GM12878 (cell line): ENCODE data around the gene FIZ1. TPM values are rescaled to one million over a fixed set of nuclear protein-coding genes. Genes with fewer than 3 reads are reported as not detected.

Experiments used
- BRCA1 ChIP-seq: IDR thresholded peaks from 2 replicates; pipeline ENCODE4 v1.6.1; 2011; ENCODE audit warnings: low read depth, low read length, improper control_type of control experiment
- CHD1 ChIP-seq: IDR thresholded peaks from 2 replicates; pipeline ENCODE4 v1.6.1; 2012; ENCODE audit warnings: low read depth, low read length, improper control_type of control experiment
- CHD4 ChIP-seq: fragments of 200-600 bp; sonication (generic); IDR thresholded peaks from 2 replicates; pipeline ENCODE4 v1.6.1; 2016; ENCODE audit warnings: mild to moderate bottlenecking
- EP300 ChIP-seq, 2 experiments: fragments of 150-350 bp in 1 of 2; IDR thresholded peaks; 2 replicates each; pipeline ENCODE4 v1.6.1; 2011 to 2012; ENCODE audit warnings: low read depth in 2 of 2, low read length in 2 of 2, borderline replicate concordance in 1 of 2, improper control_type of control experiment in 1 of 2, inconsistent platforms in 1 of 2; ENCODE audit not compliant: control insufficient read depth in 1 of 2
- GATAD2B ChIP-seq: fragments of 450-650 bp; conservative IDR thresholded peaks from 2 replicates; pipeline ENCODE4 v1.6.1; 2017; ENCODE audit warnings: low read depth, mild to moderate bottlenecking, moderate library complexity
- RAD51 ChIP-seq: fragments of 450-650 bp; IDR thresholded peaks from 2 replicates; pipeline ENCODE4 v1.6.1; 2016; ENCODE audit warnings: moderate library complexity, mild to moderate bottlenecking, inconsistent platforms
- TCF3 ChIP-seq: IDR thresholded peaks from 2 replicates; pipeline ENCODE4 v1.6.1; 2012; ENCODE audit warnings: low read depth, mild to moderate bottlenecking, low read length, borderline replicate concordance; ENCODE audit not compliant: insufficient read depth
- YBX1 ChIP-seq: fragments of 450-650 bp; IDR thresholded peaks from 2 replicates; pipeline ENCODE4 v1.6.1; 2016; ENCODE audit warnings: antibody characterized with exemption
- ZBTB40 ChIP-seq: fragments of 450-650 bp; IDR thresholded peaks from 2 replicates; pipeline ENCODE4 v1.6.1; 2016; ENCODE audit warnings: mild to moderate bottlenecking, moderate library complexity, borderline replicate concordance
- polyA plus RNA-seq, 11 experiments: library from polyadenylated mRNA; depleted of rRNA in 4 of 11; unstranded in 6 of 11; stranded (reverse) in 5 of 11; fragments of >200 nt; fragmentation: Nextera tagmentation in 4 of 11; fragmentation: Illumina TruSeq in 1 of 11; extraction: Ambion mirVana in 4 of 11; extraction: Trizol in 1 of 11; gene quantifications; 1 replicate in 1 of 11; 2 replicates in 10 of 11; pipeline versions ENCODE4 v1.2.1 to v1.2.3, GENCODE V29; 2011 to 2016; ENCODE audit warnings: inconsistent platforms in 2 of 11, missing spikeins in 2 of 11, low read depth in 1 of 11
- total RNA-seq, 4 experiments: library from RNA; depleted of rRNA in 3 of 4; stranded (reverse); fragments of >200 nt in 3 of 4; fragmentation: Illumina TruSeq in 1 of 4; extraction: Trizol in 1 of 4; gene quantifications; 2 replicates each; pipeline versions ENCODE4 v1.2.1 to v1.2.3, GENCODE V29; 2013 to 2021

Gene FIZ1
- total and polyA plus RNA-seq, 10 of the 15 experiments (the other 5 are each of a cell fraction or from before 2014, with no cell fraction given), result 0.60 to 16.8 (median 4.2) TPM

- TF ChIP-seq EP300 (IDR thresholded peaks at IDR 0.05; ENCODE audit: borderline replicate concordance in 1 of 2, control insufficient read depth in 1 of 2, low read depth in 2 of 2, low read length in 2 of 2) (no peak), RAD51 (no peak), CHD4 (no peak), ZBTB40 (no peak; the same call in 1 of the 2 replicates), GATAD2B (peak; percentile 51; the same call in 1 of the 2 replicates), CHD1 (no peak), TCF3 (no peak), BRCA1 (no peak), YBX1 (no peak)
Measured at GRCh38 chr19:55605637-55606470, 6.5 kb upstream of the FIZ1 start, which contains the start of gene ZNF865 (continued).
